ENCODE measurements around the gene TTC23L.

DNA sequence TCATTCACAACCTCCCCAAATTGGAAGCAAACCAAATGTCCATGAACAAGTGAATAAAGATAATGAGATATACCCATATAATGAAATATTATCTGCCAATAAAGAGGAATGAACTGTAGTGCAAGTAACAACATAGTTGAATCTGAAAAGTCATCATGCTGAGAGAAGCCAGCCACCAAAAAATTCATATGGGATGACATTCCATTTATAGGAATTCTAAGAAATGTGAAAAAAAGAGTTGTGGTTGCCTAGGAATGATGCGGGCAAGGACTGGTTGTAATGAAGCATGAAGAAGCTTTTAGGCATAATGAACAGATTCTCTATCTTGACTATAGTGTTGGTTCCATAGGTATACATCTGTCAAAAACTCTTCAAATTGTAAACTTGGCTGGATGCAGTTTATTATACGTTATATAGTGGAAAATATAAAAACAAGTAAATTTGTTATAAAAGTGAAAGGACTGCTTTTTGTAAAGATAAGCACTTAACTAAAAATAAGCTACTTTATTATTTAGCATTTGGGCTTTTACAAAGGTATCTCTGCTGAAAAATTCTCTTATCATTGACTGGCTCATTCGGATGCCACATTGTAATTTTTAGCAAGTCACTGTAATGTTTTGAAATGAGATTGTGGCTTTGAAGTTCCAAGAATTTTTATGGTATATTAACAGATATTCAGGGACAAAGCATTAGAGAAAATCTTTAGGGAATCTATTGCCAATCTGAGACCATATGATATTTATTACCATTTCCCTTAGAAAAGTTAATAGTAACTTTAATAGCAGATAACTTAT lies 21.2 kb upstream of the TTC23L start:
- no peak for TF ChIP-seq POLR2A (IDR thresholded peaks at IDR 0.05)
- TF ChIP-seq, protein P1, sequence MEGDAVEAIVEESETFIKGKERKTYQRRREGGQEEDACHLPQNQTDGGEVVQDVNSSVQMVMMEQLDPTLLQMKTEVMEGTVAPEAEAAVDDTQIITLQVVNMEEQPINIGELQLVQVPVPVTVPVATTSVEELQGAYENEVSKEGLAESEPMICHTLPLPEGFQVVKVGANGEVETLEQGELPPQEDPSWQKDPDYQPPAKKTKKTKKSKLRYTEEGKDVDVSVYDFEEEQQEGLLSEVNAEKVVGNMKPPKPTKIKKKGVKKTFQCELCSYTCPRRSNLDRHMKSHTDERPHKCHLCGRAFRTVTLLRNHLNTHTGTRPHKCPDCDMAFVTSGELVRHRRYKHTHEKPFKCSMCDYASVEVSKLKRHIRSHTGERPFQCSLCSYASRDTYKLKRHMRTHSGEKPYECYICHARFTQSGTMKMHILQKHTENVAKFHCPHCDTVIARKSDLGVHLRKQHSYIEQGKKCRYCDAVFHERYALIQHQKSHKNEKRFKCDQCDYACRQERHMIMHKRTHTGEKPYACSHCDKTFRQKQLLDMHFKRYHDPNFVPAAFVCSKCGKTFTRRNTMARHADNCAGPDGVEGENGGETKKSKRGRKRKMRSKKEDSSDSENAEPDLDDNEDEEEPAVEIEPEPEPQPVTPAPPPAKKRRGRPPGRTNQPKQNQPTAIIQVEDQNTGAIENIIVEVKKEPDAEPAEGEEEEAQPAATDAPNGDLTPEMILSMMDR (IDR thresholded peaks at IDR 0.05) = no peak

Measured in gastroesophageal sphincter (tissue), 3 donors.